Measurements from ENCODE around the gene NPLOC4.
"Not testable (repeated sequence)": the region's sequence is repeated elsewhere in the genome, so short reads cannot be mapped to it uniquely, and the experiment has no call there.

NPLOC4 gene

DNA sequence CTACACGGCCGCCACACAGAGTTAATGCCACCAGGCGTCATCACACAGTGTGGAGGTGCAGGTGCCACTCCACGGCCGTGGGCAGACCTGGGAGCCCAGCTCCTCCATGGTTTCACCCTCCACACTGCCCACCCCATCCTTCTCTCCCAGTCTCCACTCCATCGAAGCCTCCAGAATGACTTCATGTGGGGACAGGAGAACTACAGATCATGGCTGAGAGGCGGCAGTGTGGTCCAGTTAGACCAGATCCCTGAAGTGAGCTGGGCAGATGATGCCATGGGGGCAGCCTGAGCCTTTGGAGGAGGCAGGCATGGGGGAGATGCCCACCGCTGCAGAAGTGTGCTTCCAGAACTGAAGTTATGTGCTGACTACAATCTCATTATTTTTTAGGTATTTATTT, 46.8 kb downstream of the NPLOC4 start:
- no peak for DNase-seq (ENCODE audit: low read depth)
- TF ChIP-seq, protein P1, sequence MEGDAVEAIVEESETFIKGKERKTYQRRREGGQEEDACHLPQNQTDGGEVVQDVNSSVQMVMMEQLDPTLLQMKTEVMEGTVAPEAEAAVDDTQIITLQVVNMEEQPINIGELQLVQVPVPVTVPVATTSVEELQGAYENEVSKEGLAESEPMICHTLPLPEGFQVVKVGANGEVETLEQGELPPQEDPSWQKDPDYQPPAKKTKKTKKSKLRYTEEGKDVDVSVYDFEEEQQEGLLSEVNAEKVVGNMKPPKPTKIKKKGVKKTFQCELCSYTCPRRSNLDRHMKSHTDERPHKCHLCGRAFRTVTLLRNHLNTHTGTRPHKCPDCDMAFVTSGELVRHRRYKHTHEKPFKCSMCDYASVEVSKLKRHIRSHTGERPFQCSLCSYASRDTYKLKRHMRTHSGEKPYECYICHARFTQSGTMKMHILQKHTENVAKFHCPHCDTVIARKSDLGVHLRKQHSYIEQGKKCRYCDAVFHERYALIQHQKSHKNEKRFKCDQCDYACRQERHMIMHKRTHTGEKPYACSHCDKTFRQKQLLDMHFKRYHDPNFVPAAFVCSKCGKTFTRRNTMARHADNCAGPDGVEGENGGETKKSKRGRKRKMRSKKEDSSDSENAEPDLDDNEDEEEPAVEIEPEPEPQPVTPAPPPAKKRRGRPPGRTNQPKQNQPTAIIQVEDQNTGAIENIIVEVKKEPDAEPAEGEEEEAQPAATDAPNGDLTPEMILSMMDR (IDR thresholded peaks at IDR 0.05; ENCODE audit: insufficient read depth, low read depth, low read length, missing control alignments), result no peak
- H3K4me3 ChIP-seq (ENCODE audit: low read length), result no peak overlapping the region

DNA sequence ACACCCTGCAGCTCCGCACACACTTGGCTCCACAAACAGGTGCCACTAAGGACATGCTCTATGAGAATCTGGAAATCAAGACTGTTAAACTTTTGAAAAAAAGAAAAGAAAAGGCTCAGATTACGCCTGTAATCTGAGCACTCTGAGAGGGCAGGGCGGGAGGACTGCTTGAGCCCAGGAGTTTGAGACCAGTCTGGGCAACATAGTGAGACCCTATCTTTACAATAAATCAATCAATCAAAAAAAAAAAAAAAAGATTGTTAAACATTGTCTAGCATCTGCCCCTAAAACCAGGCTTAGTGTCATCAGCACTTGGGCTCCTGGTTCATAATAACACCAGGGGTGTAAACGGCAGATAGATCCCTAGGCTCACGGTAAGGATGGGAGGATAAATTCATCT, 47.3 kb downstream of the NPLOC4 start:
- no peak for DNase-seq (ENCODE audit: low read depth)
- TF ChIP-seq, protein P1 (IDR thresholded peaks at IDR 0.05; ENCODE audit: insufficient read depth, low read depth, low read length, missing control alignments), result no peak
- no peak overlapping the region for H3K4me3 ChIP-seq (ENCODE audit: low read length)

DNA sequence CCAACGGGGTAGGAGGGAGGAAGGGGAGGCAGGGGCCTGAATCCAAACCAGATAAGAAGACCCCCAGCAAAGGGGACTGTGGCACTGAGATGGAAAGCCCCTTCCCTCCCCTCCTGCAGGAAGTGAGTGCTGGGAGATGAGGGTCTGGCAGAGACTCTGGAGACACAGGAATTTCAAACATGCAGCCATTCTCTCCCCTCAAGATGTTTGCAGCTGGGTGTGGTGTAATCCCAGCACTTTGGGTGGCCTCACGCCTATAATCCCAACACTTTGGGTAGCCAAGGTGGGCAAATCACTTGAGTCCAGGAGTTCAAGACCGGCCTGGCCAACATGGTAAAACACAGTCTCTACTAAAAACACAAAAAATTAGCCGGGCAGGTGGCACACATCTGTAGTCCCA, 50.8 kb downstream of the NPLOC4 start:
- no peak for DNase-seq (ENCODE audit: low read depth)
- H3K4me3 ChIP-seq (ENCODE audit: low read length), result no peak overlapping the region
- TF ChIP-seq, protein P1 (IDR thresholded peaks at IDR 0.05; ENCODE audit: insufficient read depth, low read depth, low read length, missing control alignments), result no peak

DNA sequence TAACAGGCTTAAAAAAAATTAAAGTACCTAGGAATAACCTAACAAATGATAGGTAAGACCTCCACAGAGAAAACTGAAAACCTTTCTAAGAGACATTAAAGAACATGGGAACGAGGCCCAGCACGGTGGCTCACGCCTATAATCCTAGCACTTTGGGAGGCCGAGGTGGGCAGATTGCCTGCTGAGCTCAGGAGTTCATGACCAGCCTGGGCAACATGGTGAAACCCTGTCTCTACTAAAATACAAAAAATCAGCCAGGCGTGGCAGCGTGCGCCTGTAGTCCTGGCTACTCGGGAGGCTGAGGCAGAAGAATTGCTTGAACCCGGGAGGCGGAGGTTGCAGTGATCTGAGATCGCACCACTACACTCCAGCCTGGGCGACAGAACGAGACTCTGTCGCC, 52.1 kb downstream of the NPLOC4 start:
- not testable (repeated sequence) for DNase-seq (ENCODE audit: low read depth); H3K4me3 ChIP-seq (ENCODE audit: low read length)

DNA sequence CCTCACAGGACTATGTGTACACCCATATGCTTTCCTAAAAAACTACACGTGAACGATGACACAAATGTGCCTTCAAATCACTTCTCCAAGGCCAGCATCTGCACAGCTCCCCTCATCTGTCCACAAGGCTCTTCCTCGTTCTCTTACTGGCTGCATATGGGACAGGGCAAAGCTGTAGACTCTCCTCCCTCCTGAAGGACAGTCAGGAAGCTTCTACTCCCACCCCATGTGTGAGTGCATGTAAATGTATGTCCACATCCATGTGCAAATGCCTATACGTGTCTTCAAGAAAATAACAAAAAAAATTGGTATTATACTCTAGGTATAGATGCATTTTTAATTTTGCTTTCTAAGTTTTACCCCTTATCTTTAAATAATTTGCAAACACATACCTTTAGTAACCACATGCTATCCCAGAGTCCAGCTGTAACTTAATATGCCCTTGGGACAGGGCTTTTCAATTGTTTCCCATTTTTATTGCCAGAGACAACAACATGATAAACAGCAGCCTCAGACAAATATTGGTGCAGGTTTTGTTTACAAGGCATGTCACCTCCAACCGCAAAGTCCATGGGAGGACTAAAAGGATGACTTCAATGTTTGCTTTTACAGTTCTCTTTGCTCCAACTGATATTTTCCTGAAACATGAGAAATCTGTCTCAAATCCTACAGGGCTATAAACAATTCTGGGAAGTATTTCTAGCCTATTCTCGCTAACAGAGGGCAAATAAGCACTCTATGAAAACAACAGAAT, 53.1 kb downstream of the NPLOC4 start:
- H3K4me3 ChIP-seq (ENCODE audit: low read length), result no peak overlapping the region
- no peak for DNase-seq (ENCODE audit: low read depth)
- TF ChIP-seq, protein P1 (IDR thresholded peaks at IDR 0.05; ENCODE audit: insufficient read depth, low read depth, low read length, missing control alignments), result no peak

DNA sequence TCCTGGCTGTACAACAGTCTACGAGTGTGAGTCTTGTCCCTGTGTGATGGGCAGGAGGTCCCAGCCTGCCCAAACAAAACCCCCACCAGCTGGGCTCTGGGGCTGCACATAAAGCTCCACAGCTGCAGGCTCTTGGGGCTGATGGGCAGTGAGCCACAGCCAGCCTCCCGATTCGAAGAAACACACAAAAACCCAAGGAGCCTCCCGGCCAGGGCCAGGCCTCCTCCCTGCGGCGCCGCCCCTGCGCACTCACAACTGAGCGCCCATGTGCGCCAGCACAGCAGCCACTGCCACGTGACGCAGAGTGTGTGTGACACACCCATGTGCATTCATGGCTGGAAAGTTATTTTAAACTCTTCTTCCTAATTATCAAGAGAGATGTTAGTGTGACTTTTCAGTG, 54.2 kb downstream of the NPLOC4 start:
- no peak for DNase-seq (ENCODE audit: low read depth)
- H3K4me3 ChIP-seq (ENCODE audit: low read length), result no peak overlapping the region
- TF ChIP-seq, protein P1 (IDR thresholded peaks at IDR 0.05; ENCODE audit: insufficient read depth, low read depth, low read length, missing control alignments), result no peak

DNA sequence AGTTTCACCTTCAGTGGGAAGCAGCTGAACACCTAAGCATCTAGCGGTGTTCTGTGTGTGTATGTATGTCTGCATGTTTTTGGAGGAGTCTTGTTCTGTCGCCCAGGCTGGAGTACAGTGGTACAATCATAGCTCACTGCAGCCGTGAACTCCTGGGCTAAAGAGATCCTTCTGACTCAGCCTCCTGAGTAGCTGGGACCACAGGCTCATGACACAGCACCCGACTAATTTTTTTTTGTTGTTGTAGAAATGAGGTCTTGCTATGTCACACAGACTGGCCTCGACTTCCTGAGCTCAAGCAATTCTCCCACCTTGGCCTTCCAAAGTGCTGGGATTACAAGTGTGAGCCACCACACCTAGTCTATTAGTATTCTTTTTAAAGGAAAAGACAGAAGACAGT, 54.6 kb downstream of the NPLOC4 start:
- TF ChIP-seq, protein P1 (IDR thresholded peaks at IDR 0.05; ENCODE audit: insufficient read depth, low read depth, low read length, missing control alignments), result no peak

More for the DNA sequence above, 54.6 kb downstream of the NPLOC4 start:
- DNase-seq (ENCODE audit: low read depth), result peak; percentile 28
- no peak overlapping the region for H3K4me3 ChIP-seq (ENCODE audit: low read length)

Measured in epithelial cell of esophagus (primary cell).